CD4-positive, alpha-beta T cell treated with Interferon gamma for 1 hour (primary cell): ENCODE data around the gene PADI1.

Experiments
- DNase-seq: peaks from one replicate; pipeline ENCODE4 v3.0.0-alpha.2; 2020

Gene PADI1

GRCh38 chr1:17198476-17199258, 6.3 kb upstream of the PADI1 start:
- DNase-seq: no peak

- no peak for DNase-seq
Measured at GRCh38 chr1:17199267-17200044, 5.5 kb upstream of the PADI1 start.

DNA sequence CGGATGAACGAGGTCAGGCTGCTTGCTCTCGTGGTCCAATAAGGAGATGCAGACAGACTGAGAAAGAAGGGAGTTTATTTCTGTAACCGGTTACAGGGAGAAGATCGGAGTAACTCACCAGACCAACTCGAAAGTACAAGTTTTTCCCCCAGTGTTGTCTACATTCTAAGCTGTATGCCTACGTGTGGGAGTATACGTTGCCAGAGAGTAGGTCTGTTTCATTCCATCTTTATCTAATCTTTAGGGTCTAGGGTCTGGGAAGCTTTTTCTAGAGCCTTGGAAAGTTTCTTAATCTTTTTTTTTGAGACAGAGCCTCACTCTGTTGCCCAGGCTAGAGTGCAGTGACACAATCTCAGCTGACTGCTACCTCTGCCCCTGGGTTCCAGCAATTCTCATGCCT, 4.7 kb upstream of the PADI1 start:
- no peak for DNase-seq

DNA sequence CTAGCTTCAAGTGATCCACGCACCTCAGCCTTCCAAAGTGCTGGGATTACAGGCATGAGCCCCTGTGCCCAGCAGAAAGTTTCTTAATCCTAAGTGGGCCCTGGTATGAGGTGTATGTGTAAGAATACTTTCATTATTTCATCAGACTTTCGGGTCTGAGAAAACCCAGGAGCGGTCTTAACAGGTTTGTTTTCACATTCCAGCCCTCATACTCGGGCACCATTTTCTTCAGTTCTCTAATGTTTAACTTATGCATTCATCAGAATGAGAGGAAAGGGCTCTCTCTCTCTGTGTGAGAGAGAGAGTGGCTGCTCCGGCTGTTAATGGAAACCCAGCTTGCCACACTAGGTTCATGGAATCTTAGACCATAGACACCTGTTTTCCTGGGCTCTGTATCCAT, 4.2 kb upstream of the PADI1 start:
- DNase-seq: no peak

DNA sequence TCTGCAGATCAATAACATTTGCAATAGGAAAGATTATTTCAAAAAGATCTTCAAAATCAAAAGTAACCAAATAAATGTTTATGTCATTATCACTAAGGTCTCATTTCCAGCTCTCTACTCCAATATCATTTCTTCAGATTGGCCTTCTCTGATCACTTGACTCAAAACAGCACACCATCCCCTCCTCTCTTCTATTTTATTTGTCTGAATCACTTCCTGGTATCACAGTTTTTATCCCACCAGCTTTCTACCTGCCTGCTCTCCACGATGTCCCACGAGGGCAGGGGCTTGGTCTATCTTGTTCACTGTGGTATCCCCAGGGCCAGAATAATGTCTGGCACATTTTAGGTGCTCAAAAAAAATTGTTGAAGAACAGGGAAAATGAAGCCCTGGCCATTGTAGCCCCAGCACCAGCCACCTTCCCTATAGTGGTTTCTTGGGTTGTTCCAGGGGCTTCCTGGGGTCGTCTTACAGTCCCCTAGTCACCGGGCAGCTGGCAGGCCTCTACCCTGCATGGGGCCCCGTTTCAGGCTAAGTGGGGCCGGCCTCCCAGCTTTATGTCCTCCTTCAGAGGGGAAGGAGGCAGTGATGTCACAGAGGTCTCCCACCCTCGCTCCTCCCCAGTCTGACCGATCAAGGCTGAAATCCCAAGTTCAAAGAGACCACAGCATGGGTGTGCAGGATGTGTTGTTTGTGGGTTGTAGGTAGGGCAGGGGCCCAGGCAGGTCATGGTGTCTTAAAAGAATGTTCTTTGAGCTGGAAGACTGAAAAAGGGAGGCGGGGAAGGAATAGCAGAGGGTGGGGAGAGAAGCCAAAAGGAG, 3.5 kb upstream of the PADI1 start:
- DNase-seq: peak; percentile 25

- no peak for DNase-seq
Measured at GRCh38 chr1:17205652-17206051, 724 bp downstream of the PADI1 start.

GRCh38 chr1:17206196-17206595, 1.3 kb downstream of the PADI1 start:
- no peak for DNase-seq

GRCh38 chr1:17207046-17207445, 2.1 kb downstream of the PADI1 start:
- DNase-seq: peak; percentile 54

- no peak for DNase-seq
Measured at GRCh38 chr1:17207540-17207939, 2.6 kb downstream of the PADI1 start.

DNA sequence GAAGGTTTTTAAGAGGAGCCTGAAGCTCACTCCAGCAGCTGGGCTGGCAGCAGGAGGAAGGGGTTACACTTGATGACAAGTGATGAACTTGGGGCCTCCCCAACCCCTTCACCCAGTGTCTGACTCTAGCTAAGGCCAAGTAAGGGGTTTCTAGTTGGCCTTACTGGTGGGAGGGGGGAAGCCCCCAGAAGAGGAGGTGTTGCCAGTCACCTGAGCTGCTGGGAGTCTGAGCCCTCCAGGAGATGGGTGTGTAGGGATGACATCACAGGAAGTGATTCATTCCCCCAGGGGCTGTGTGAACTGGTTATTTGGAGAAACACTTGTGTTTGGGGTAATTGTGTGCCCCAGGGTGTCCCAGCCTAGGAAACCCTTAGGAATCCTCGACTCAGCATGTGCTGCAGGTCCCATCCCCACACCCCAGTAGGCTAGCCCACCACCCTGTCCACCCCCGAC, 3.1 kb downstream of the PADI1 start:
- peak; percentile 64 for DNase-seq

DNA sequence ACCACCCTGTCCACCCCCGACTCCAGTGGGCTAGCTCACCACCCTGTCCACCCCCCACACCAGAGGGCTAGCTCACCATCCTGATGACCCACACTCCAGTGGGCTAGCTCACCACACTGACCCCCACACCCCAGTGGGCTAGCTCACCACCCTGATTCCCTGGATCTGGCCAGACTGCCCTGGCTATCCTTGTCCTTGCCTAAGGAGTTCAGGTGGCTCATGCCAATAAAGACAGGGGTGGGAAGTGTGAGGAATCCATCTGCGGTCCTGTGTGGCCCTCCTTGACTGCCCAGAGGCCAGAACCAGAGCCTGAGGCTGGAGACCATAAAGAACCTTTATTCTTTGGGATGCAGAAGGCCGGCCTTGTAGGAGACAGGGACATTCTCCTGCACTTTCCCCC, 3.6 kb downstream of the PADI1 start:
- DNase-seq: no peak

- no peak for DNase-seq
Measured at GRCh38 chr1:17209430-17209829, 4.5 kb downstream of the PADI1 start.

DNA sequence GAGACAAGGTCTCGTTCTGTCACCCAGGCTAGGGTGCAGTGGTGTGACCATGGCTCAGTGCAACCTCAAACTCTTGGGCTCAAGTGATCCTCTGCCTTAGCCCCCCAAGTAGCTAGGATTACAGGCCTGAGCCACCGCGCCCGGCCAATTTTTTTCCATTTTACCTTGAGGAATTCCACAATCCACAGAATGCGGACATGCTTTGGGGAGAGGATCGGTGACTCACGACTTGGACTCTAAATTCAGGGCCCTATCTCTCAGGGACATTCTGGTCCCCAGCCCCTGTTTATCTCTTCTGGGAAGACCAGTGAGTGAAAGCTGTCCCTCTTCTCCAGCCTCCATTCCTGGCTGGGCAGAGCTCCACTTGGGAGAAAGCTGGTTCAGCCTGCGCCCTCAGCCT, 5.2 kb downstream of the PADI1 start:
- DNase-seq: no peak

DNA sequence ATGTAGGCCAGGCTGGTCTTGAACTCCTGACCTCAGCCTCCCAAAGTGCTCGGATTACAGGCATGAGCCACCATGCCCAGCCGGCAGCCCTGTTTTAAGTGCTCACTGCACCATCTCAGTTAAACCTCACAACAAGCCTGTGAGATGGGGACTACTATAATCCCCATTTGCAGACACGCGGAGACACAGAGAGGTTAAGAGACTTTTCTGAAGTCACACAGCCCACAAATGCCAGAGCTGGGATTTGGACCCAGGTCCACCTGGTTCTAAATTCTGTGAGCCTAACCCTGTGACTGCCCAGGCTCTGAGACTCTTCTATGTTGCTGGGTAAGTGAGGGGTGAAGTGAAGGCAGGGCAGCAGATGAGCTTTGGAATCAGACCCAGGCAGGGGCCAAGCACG, 6.4 kb downstream of the PADI1 start:
- DNase-seq: no peak

DNA sequence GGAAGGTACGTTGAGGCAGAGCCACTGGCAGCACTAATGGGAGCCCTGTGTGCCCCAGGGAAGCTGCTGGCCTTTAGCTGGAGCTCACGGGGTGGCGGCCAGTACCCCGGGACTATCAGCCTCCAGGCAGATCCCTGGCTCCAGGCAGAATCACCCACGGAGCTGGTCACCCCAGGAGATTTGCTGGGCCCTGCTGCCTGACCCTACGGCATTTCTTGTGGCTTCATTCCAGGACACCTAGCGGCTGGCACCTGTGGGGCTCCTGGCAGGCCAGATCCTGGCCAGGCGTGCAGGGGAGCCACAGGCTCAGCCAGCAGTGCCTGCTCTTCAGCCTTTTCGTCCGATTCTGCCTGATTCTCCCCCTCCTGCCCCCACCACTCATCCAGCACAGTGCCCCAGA, 7.1 kb downstream of the PADI1 start:
- no peak for DNase-seq

- peak; percentile 71 for DNase-seq
Measured at GRCh38 chr1:17212487-17213121, 7.7 kb downstream of the PADI1 start.

DNA sequence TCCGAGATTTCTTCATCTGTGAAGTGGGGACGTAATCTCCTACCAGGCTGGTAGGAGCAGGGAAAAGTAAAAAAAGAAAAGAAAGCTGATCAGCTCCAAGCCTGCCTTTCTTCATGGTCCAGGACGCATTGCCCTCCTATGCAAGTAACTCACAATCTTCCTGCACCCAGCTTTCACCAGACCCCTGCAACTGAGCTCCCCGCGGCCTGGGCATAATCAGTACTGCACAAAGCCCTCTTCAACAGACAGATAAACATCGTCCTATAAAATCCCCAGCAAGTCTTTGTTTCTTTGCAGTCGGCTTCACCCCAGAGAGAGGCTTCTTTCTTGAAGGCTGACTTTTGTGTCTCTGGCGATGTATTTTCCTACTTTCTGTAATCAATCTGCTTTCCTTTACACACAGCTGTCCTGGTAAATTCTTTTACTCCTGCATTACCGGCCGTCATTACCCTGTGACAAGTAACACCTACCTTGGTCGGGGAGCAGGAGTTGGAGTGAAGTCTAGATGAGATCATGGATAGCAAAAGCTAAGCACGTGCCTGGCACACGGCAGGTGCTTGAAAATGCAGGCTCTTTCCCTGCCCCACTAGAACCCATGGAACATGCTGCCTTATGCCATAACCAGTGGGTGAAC, 8.3 kb downstream of the PADI1 start:
- DNase-seq: no peak

GRCh38 chr1:17213782-17214148, 8.8 kb downstream of the PADI1 start:
- no peak for DNase-seq

GRCh38 chr1:17214876-17215544, 10.1 kb downstream of the PADI1 start:
- no peak for DNase-seq

DNA sequence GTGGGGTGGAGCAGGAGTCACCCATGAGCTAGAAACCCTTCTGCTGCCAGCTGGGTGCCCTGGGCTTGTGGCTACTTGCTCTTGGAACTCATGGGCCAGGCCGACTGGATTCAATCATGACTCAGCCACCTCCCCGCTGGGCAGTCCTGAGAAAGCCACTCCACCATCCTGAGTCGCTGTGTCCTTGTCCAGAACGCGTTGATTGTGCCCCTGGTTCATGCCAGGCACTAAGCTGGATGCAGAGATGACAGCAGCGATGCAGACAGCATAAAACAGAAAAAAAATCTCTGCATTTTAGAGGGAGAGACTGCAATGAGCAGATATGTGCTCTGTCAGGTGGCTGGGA, 10.6 kb downstream of the PADI1 start:
- no peak for DNase-seq

DNA sequence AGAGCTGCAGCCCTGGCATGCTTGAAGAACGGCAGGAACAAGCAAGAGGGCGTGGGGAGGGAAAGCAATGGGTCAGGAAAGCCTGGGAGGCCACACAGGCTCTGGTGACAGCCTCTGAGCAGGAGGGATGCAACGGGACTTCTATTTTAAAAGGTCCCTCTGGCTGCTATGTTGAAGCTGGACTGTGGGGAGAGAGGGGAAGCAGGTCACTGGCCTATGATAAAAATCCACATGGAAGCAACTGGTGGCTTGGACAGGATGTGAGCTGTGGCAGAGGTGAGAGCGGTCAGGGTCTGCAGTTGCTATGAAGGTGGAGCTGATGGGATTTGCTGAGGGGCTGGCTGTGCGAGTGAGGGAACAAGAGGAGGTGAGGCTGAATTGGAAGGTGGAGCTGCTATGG, 11.2 kb downstream of the PADI1 start:
- no peak for DNase-seq

GRCh38 chr1:17217607-17218006, 12.7 kb downstream of the PADI1 start:
- no peak for DNase-seq
